Lower lobe of right lung (tissue), 2 donors: ENCODE data around the gene PRIM1. TPM values are rescaled to one million over a fixed set of nuclear protein-coding genes. Genes with fewer than 3 reads are reported as not detected.

Experiments used
- ATAC-seq, 2 donors: fragments of 200-7000 bp; cut with Tn5 transposase; one replicate each; pipeline ENCODE4 v1.9.1; 2020 to 2022; ENCODE audit warnings: mild to moderate bottlenecking in 2 of 2, moderate library complexity in 2 of 2
- DNase-seq: peaks from one replicate; pipeline ENCODE4 v3.0.0-alpha.2; 2020
- H3K27ac ChIP-seq: fragments of 200-600 bp; one replicate; pipeline ENCODE4 v1.8.0; 2022
- H3K27me3 ChIP-seq: fragments of 200-600 bp; one replicate; pipeline ENCODE4 v1.8.0; 2022; ENCODE audit warnings: low read depth
- H3K36me3 ChIP-seq: fragments of 200-600 bp; one replicate; pipeline ENCODE4 v1.8.0; 2022; ENCODE audit warnings: mild to moderate bottlenecking
- H3K4me1 ChIP-seq: fragments of 200-600 bp; one replicate; pipeline ENCODE4 v1.8.0; 2022
- H3K4me3 ChIP-seq: fragments of 200-600 bp; one replicate; pipeline ENCODE4 v1.8.0; 2022; ENCODE audit warnings: mild to moderate bottlenecking
- H3K9me3 ChIP-seq: fragments of 200-600 bp; one replicate; pipeline ENCODE4 v1.8.0; 2022
- intact Hi-C: fragments of 100-400 bp; cut with DNase I; formaldehyde crosslinking; loops from one replicate; pipeline ENCODE4 v1.11.0; 2022
- total RNA-seq: library from RNA; stranded (reverse); fragmentation: NEBNext Ultra II Directional; extraction: Animal tissue kit (Norgen Biotek cat#: 25700); gene quantifications from one replicate; pipeline ENCODE4 v1.2.1, GENCODE V29; 2021
- TF ChIP-seq, protein P1 (sequence below): fragments of 200-600 bp; IDR thresholded peaks from one replicate; pipeline ENCODE4 v1.8.0; 2022; ENCODE audit warnings: antibody characterized with exemption, mild to moderate bottlenecking
- donor health status: DM: no; HTN: yes; CAD: no; lungs with severe emphysema.

Gene PRIM1
- total RNA-seq, 1 donor from 2014 or later: 7.7 TPM

- H3K27me3 ChIP-seq: no peaks in the 10 kb centered on the region
- TF ChIP-seq, protein P1, sequence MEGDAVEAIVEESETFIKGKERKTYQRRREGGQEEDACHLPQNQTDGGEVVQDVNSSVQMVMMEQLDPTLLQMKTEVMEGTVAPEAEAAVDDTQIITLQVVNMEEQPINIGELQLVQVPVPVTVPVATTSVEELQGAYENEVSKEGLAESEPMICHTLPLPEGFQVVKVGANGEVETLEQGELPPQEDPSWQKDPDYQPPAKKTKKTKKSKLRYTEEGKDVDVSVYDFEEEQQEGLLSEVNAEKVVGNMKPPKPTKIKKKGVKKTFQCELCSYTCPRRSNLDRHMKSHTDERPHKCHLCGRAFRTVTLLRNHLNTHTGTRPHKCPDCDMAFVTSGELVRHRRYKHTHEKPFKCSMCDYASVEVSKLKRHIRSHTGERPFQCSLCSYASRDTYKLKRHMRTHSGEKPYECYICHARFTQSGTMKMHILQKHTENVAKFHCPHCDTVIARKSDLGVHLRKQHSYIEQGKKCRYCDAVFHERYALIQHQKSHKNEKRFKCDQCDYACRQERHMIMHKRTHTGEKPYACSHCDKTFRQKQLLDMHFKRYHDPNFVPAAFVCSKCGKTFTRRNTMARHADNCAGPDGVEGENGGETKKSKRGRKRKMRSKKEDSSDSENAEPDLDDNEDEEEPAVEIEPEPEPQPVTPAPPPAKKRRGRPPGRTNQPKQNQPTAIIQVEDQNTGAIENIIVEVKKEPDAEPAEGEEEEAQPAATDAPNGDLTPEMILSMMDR: no peak
- H3K36me3 ChIP-seq: peaks cover 42% of the 10 kb centered on the region
- DNase-seq: no peak
- no peaks in the 10 kb centered on the region for H3K9me3 ChIP-seq
- ATAC-seq: no peak
- peaks cover 56% of the 10 kb centered on the region for H3K4me1 ChIP-seq
- no peak overlapping the region for H3K4me3 ChIP-seq
- no peak overlapping the region for H3K27ac ChIP-seq
- intact Hi-C loops: no loop called here
Measured at GRCh38 chr12:56720731-56721151, 31.4 kb downstream of the PRIM1 start.

GRCh38 chr12:56719056-56719455 is 33.1 kb downstream of the PRIM1 start:
- DNase-seq (no peak), ATAC-seq (no peak)
- intact Hi-C loops: no loop called here
- Histone ChIP-seq H3K36me3 (peaks cover 59% of the 10 kb centered on the region), H3K4me1 (peaks cover 53% of the 10 kb centered on the region), H3K4me3 (no peak overlapping the region), H3K9me3 (no peaks in the 10 kb centered on the region), H3K27ac (peak overlapping the region; percentile 6), H3K27me3 (no peaks in the 10 kb centered on the region)
- TF ChIP-seq, protein P1: no peak

DNA sequence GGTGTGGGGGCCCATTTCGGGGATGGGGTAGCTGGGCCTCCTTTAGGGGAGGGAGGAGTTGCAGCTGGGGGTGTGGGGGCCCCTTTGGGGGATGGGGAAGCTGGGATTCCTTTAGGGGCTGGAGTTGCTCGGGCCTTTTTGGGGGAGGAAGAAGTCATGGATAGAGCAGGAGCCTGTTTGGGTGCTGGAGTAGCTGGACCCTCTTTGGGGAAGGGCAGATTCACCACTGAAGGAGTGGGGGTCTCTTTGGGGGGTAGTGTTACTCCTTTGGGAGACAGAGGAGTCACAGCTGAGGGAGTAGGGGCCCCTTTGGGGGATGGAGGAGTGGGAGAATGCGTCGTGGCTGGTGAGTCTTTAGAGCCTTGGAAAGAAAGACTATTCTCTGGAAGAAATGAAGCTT is 33.5 kb downstream of the PRIM1 start:
- no peak overlapping the region for H3K4me3 ChIP-seq
- peak overlapping the region; percentile 6 for H3K27ac ChIP-seq
- H3K9me3 ChIP-seq: no peaks in the 10 kb centered on the region
- no peak for ATAC-seq
- H3K36me3 ChIP-seq: peaks cover 63% of the 10 kb centered on the region
- TF ChIP-seq, protein P1: no peak
- H3K27me3 ChIP-seq: no peaks in the 10 kb centered on the region
- peaks cover 49% of the 10 kb centered on the region for H3K4me1 ChIP-seq
- intact Hi-C loops: no loop called here
- no peak for DNase-seq

DNA sequence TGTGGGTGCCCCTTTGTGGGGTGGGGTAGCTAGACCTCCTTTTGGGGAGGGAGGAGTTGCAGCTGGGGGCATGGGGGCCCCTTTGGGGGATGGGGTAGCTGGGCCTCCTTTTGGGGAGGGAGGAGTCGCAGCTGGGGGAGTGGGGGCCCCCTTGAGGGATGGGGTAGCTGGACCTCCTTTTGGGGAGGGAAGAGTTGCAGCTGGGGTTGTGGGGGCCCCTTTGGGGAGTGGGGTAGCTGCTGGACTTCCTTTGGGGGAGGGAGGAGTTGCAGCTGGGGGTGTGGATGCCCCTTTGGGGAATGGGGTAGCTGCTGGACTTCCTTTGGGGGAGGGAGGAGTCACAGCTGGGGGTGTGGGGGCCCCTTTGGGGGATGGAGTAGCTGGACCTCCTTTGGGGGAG is 34.0 kb downstream of the PRIM1 start:
- no peak for ATAC-seq

DNA sequence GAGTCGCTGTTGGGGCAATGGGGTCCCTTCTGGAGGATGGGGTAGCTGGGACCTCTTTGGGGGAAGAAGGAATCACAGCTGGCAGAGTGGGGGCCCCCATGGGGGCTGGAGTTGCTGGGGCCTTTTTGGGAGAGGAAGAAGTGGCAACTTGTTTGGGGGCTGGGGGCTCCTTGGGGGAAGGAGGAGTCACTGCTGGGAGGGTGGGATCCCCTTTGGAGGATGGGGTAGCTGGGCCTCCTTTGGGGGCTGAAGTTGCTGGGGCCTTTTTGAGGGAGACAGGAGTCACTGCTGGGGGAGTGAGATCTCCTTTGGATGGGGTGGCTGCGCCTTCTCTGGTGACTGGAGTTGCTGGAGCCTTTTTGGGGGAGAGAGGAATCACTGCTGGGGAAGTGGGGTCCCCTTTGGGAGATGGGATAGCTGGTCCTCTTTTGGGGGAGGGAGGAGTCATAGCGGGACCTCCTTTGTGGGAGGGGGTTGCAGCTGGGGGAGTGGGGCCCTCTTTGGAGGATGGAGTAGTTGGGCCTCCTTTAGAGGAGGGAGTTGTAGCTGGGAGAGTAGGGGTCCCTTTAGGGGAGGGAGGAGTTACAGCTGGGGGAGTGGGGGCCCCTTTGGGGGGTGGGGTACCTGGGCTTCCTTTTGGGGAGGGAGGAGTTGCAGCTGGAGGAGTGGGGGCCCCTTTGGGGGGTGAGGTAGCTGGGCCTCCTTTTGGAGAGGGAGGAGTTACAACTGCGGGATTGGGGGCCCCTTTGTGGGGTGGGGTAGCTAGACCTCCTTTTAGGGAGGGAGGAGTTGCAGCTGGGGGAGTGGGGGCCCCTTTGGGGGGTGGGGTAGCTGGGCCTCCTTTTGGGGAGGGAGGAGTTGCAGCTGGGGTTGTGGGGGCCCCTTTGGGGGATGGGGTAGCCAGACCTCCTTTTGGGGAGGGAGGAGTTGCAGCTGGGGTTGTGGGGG is 34.9 kb downstream of the PRIM1 start:
- Histone ChIP-seq H3K9me3 (no peaks in the 10 kb centered on the region), H3K36me3 (peaks cover 76% of the 10 kb centered on the region), H3K4me3 (no peak overlapping the region), H3K27ac (no peak overlapping the region), H3K4me1 (peaks cover 35% of the 10 kb centered on the region), H3K27me3 (no peaks in the 10 kb centered on the region)
- ATAC-seq: no peak
- DNase-seq: no peak
- TF ChIP-seq, protein P1: no peak
- intact Hi-C loops: no loop called here

More for the DNA sequence above, 34.0 kb downstream of the PRIM1 start:
- Histone ChIP-seq H3K27ac (no peak overlapping the region), H3K4me3 (no peak overlapping the region), H3K4me1 (peaks cover 44% of the 10 kb centered on the region), H3K9me3 (no peaks in the 10 kb centered on the region), H3K36me3 (peaks cover 68% of the 10 kb centered on the region), H3K27me3 (no peaks in the 10 kb centered on the region)
- TF ChIP-seq, protein P1: no peak
- no peak for DNase-seq
- intact Hi-C loops: no loop called here
